ENCODE data around the gene GRAMD1A.
"Not testable (repeated sequence)": the region's sequence is repeated elsewhere in the genome, so short reads cannot be mapped to it uniquely, and the experiment has no call there.

GRAMD1A gene

GRCh38 chr19:34990578-34991192, 9.4 kb upstream of the GRAMD1A start:
- Histone ChIP-seq H3K4me2 (ENCODE audit: low read length, poor library complexity, severe bottlenecking) (no peak overlapping the region), H4K8ac (ENCODE audit: low read length) (no peak overlapping the region), H2BK15ac (ENCODE audit: low read depth, poor library complexity, severe bottlenecking) (no peak overlapping the region), H3K4me3 (ENCODE audit: insufficient read depth in 1 of 2, low read depth in 1 of 2, low read length in 2 of 2) (no peak overlapping the region), H2AK5ac (ENCODE audit: low read length, severe bottlenecking) (no peak overlapping the region), H3K27ac (ENCODE audit: low read length, poor library complexity, severe bottlenecking) (no peak overlapping the region), H3K27me3 (ENCODE audit: control insufficient read depth in 1 of 2, insufficient read depth in 1 of 2, low read length in 2 of 2) (peaks cover 0 to 10% of the 10 kb centered on the region in 2 experiments), H3K14ac (ENCODE audit: low read length in 2 of 2) (no peak overlapping the region), H2BK12ac (ENCODE audit: low read length in 2 of 2) (no peak overlapping the region), H2BK5ac (ENCODE audit: low read depth, low read length, poor library complexity, severe bottlenecking) (no peak overlapping the region), H3K9ac (ENCODE audit: low read length) (no peak overlapping the region), H3K18ac (ENCODE audit: low read depth in 1 of 2, low read length in 2 of 2) (no peak overlapping the region), H2BK120ac (ENCODE audit: low read depth, low read length) (no peak overlapping the region), H3K4me1 (ENCODE audit: control insufficient read depth, insufficient read depth, low read depth, low read length) (peaks cover 2% of the 10 kb centered on the region), H2AFZ (ENCODE audit: low read depth, low read length) (no peak overlapping the region), H4K91ac (ENCODE audit: low read length) (no peak overlapping the region), H3K36me3 (ENCODE audit: control insufficient read depth in 1 of 2, insufficient read depth in 2 of 2, low read depth in 1 of 2, low read length in 2 of 2) (no peaks in the 10 kb centered on the region), H3K79me1 (replicated peaks; ENCODE audit: low read length, poor library complexity, severe bottlenecking) (no peaks in the 10 kb centered on the region), H3K4ac (ENCODE audit: low read depth in 1 of 2, low read length in 2 of 2) (no peak overlapping the region), H3K23ac (ENCODE audit: low read length in 2 of 2) (no peak overlapping the region), H3K9me3 (ENCODE audit: control insufficient read depth, low read length) (no peaks in the 10 kb centered on the region)
- DNase-seq: no peak
- WGBS: 89% methylated on average over 13 of the region's 13 CpGs

- H3K9ac ChIP-seq (ENCODE audit: low read length): no peak overlapping the region
- H4K91ac ChIP-seq (ENCODE audit: low read length): no peak overlapping the region
- no peak overlapping the region for H4K8ac ChIP-seq (ENCODE audit: low read length)
- H2BK15ac ChIP-seq (ENCODE audit: low read depth, poor library complexity, severe bottlenecking): no peak overlapping the region
- H2BK120ac ChIP-seq (ENCODE audit: low read depth, low read length): no peak overlapping the region
- H3K36me3 ChIP-seq (ENCODE audit: control insufficient read depth in 1 of 2, insufficient read depth in 2 of 2, low read depth in 1 of 2, low read length in 2 of 2): no peaks in the 10 kb centered on the region
- peaks cover 0 to 10% of the 10 kb centered on the region in 2 experiments for H3K27me3 ChIP-seq (ENCODE audit: control insufficient read depth in 1 of 2, insufficient read depth in 1 of 2, low read length in 2 of 2)
- H3K14ac ChIP-seq (ENCODE audit: low read length in 2 of 2): no peak overlapping the region
- no peak for DNase-seq
- no peak overlapping the region for H3K4me2 ChIP-seq (ENCODE audit: low read length, poor library complexity, severe bottlenecking)
- no peak overlapping the region for H2BK12ac ChIP-seq (ENCODE audit: low read length in 2 of 2)
- no peak overlapping the region for H3K23ac ChIP-seq (ENCODE audit: low read length in 2 of 2)
- no peak overlapping the region for H3K4me3 ChIP-seq (ENCODE audit: insufficient read depth in 1 of 2, low read depth in 1 of 2, low read length in 2 of 2)
- H2AFZ ChIP-seq (ENCODE audit: low read depth, low read length): no peak overlapping the region
- no peak overlapping the region for H3K4ac ChIP-seq (ENCODE audit: low read depth in 1 of 2, low read length in 2 of 2)
- no peak overlapping the region for H2AK5ac ChIP-seq (ENCODE audit: low read length, severe bottlenecking)
- H3K18ac ChIP-seq (ENCODE audit: low read depth in 1 of 2, low read length in 2 of 2): no peak overlapping the region
- H3K27ac ChIP-seq (ENCODE audit: low read length, poor library complexity, severe bottlenecking): no peak overlapping the region
- no peaks in the 10 kb centered on the region for H3K79me1 ChIP-seq (replicated peaks; ENCODE audit: low read length, poor library complexity, severe bottlenecking)
- H3K4me1 ChIP-seq (ENCODE audit: control insufficient read depth, insufficient read depth, low read depth, low read length): peaks cover 2% of the 10 kb centered on the region
- 94% methylated on average over 4 of the region's 8 CpGs for WGBS
- H2BK5ac ChIP-seq (ENCODE audit: low read depth, low read length, poor library complexity, severe bottlenecking): no peak overlapping the region
- no peaks in the 10 kb centered on the region for H3K9me3 ChIP-seq (ENCODE audit: control insufficient read depth, low read length)
These were observed 8.4 kb upstream of the GRAMD1A start for GRCh38 chr19:34991542-34992333.

GRCh38 chr19:34992582-34992981, 7.5 kb upstream of the GRAMD1A start:
- H3K4ac ChIP-seq (ENCODE audit: low read depth in 1 of 2, low read length in 2 of 2); H3K27ac ChIP-seq (ENCODE audit: low read length, poor library complexity, severe bottlenecking); H3K4me1 ChIP-seq (ENCODE audit: control insufficient read depth, insufficient read depth, low read depth, low read length); H3K27me3 ChIP-seq (ENCODE audit: control insufficient read depth in 1 of 2, insufficient read depth in 1 of 2, low read length in 2 of 2); H4K8ac ChIP-seq (ENCODE audit: low read length); H3K9me3 ChIP-seq (ENCODE audit: control insufficient read depth, low read length); H3K14ac ChIP-seq (ENCODE audit: low read length in 2 of 2); H3K36me3 ChIP-seq (ENCODE audit: control insufficient read depth in 1 of 2, insufficient read depth in 2 of 2, low read depth in 1 of 2, low read length in 2 of 2); H2BK12ac ChIP-seq (ENCODE audit: low read length in 2 of 2); H2BK120ac ChIP-seq (ENCODE audit: low read depth, low read length); H3K4me3 ChIP-seq (ENCODE audit: insufficient read depth in 1 of 2, low read depth in 1 of 2, low read length in 2 of 2); H4K91ac ChIP-seq (ENCODE audit: low read length); H2AFZ ChIP-seq (ENCODE audit: low read depth, low read length); DNase-seq; H3K23ac ChIP-seq (ENCODE audit: low read length in 2 of 2); H2BK15ac ChIP-seq (ENCODE audit: low read depth, poor library complexity, severe bottlenecking); H2BK5ac ChIP-seq (ENCODE audit: low read depth, low read length, poor library complexity, severe bottlenecking); H3K9ac ChIP-seq (ENCODE audit: low read length); H3K4me2 ChIP-seq (ENCODE audit: low read length, poor library complexity, severe bottlenecking); H3K18ac ChIP-seq (ENCODE audit: low read depth in 1 of 2, low read length in 2 of 2); H2AK5ac ChIP-seq (ENCODE audit: low read length, severe bottlenecking); H3K79me1 ChIP-seq (replicated peaks; ENCODE audit: low read length, poor library complexity, severe bottlenecking): not testable (repeated sequence)
- 93% methylated on average over 4 of the region's 7 CpGs for WGBS

- Histone ChIP-seq H2BK15ac (ENCODE audit: low read depth, poor library complexity, severe bottlenecking) (no peak overlapping the region), H4K8ac (ENCODE audit: low read length) (no peak overlapping the region), H3K9ac (ENCODE audit: low read length) (no peak overlapping the region), H2BK120ac (ENCODE audit: low read depth, low read length) (no peak overlapping the region), H3K27ac (ENCODE audit: low read length, poor library complexity, severe bottlenecking) (no peak overlapping the region), H2AK5ac (ENCODE audit: low read length, severe bottlenecking) (no peak overlapping the region), H3K18ac (ENCODE audit: low read depth in 1 of 2, low read length in 2 of 2) (no peak overlapping the region), H3K4me2 (ENCODE audit: low read length, poor library complexity, severe bottlenecking) (no peak overlapping the region), H3K4me1 (ENCODE audit: control insufficient read depth, insufficient read depth, low read depth, low read length) (peaks cover 7% of the 10 kb centered on the region), H3K4ac (ENCODE audit: low read depth in 1 of 2, low read length in 2 of 2) (no peak overlapping the region), H3K4me3 (ENCODE audit: insufficient read depth in 1 of 2, low read depth in 1 of 2, low read length in 2 of 2) (no peak overlapping the region), H2BK5ac (ENCODE audit: low read depth, low read length, poor library complexity, severe bottlenecking) (no peak overlapping the region), H3K36me3 (ENCODE audit: control insufficient read depth in 1 of 2, insufficient read depth in 2 of 2, low read depth in 1 of 2, low read length in 2 of 2) (no peaks in the 10 kb centered on the region), H3K23ac (ENCODE audit: low read length in 2 of 2) (no peak overlapping the region), H3K27me3 (ENCODE audit: control insufficient read depth in 1 of 2, insufficient read depth in 1 of 2, low read length in 2 of 2) (peaks cover 0 to 6% of the 10 kb centered on the region in 2 experiments), H3K9me3 (ENCODE audit: control insufficient read depth, low read length) (no peaks in the 10 kb centered on the region), H2AFZ (ENCODE audit: low read depth, low read length) (no peak overlapping the region), H3K79me1 (replicated peaks; ENCODE audit: low read length, poor library complexity, severe bottlenecking) (no peaks in the 10 kb centered on the region), H2BK12ac (ENCODE audit: low read length in 2 of 2) (no peak overlapping the region), H3K14ac (ENCODE audit: low read length in 2 of 2) (no peak overlapping the region), H4K91ac (ENCODE audit: low read length) (no peak overlapping the region)
- WGBS: 79% methylated on average over 9 of the region's 9 CpGs
- no peak for DNase-seq
These were observed 5.9 kb upstream of the GRAMD1A start for GRCh38 chr19:34994286-34994642.

All from mesenchymal stem cell (in vitro differentiated cells and primary cell).